HepG2 (cell line): ENCODE results near the gene SEBOX. TPM values are rescaled to one million over a fixed set of nuclear protein-coding genes. Genes with fewer than 3 reads are reported as not detected.

Experiments used
- ATAC-seq: fragments of 200-7000 bp; cut with Tn5 transposase; 3 replicates; pipeline ENCODE4 v1.9.1; 2020; ENCODE audit warnings: mild to moderate bottlenecking, moderate library complexity
- BruUV-seq: library from RNA; stranded (reverse); fragments of 400-500 nt; replicated peaks from 2 replicates; lab custom pipeline; 2021; lab: Mats Ljungman, UMichigan
- CTCF ChIA-PET: fragments of 300-600 bp; formaldehyde crosslinking; extraction: SDS; loops from one replicate; lab custom pipeline; 2021; ENCODE audit warnings: low total read pairs, inconsistent platforms, low intra/inter-chr PET ratio; lab: Yijun Ruan, JAX
- POLR2A ChIA-PET: fragments of 350-600 bp; sonication (Branson Sonifier 250); formaldehyde crosslinking; loops from one replicate; lab custom pipeline; 2020; ENCODE audit warnings: antibody characterized with exemption, inconsistent platforms; lab: Yijun Ruan, JAX
- DNase-seq: peaks from one replicate; pipeline ENCODE4 v3.0.0-alpha.2; 2015; ENCODE audit warnings: low spot score
- FAIRE-seq: peaks from 3 replicates; lab custom pipeline; 2011; peaks lifted over from hg19 to GRCh38; lab: Jason Lieb, UNC
- H2AFZ ChIP-seq: one replicate; pipeline ENCODE4 v1.6.1; 2011; ENCODE audit warnings: low read length, inconsistent platforms
- H3K27ac ChIP-seq: fragments of 300-600 bp; 3 replicates; pipeline ENCODE4 v1.8.0; 2011; ENCODE audit warnings: mixed run types, mild to moderate bottlenecking, mixed read lengths, low read length, inconsistent platforms; ENCODE audit not compliant: insufficient read depth; ENCODE audit errors: extremely low read length
- H3K27me3 ChIP-seq, 2 experiments: fragments of 200-600 bp in 1 of 2; 2 replicates in 1 of 2; 3 replicates in 1 of 2; pipeline versions ENCODE4 v1.6.0 to v1.8.0; 2011; ENCODE audit warnings: low read length in 2 of 2, mild to moderate bottlenecking in 2 of 2, moderate library complexity in 2 of 2, inconsistent platforms in 1 of 2; ENCODE audit not compliant: insufficient read depth in 2 of 2, control insufficient read depth in 1 of 2
- H3K36me3 ChIP-seq, 2 experiments: fragments of 200-600 bp in 1 of 2; replicated peaks in 1 of 2; 2 replicates in 1 of 2; 3 replicates in 1 of 2; pipeline versions ENCODE4 v1.5.1 to v1.8.0; 2011; ENCODE audit warnings: low read length in 2 of 2, inconsistent platforms in 1 of 2; ENCODE audit not compliant: insufficient read depth in 2 of 2, control insufficient read depth in 1 of 2
- H3K4me1 ChIP-seq: 2 replicates; pipeline ENCODE4 v1.5.1; 2012; ENCODE audit warnings: low read length, inconsistent platforms; ENCODE audit not compliant: insufficient read depth
- H3K4me2 ChIP-seq: 2 replicates; pipeline ENCODE4 v1.6.0; 2011; ENCODE audit warnings: low read depth, low read length, inconsistent platforms
- H3K4me3 ChIP-seq, 3 experiments: fragments of 200-600 bp in 1 of 3; sonication (generic), shearing (Covaris generic) in 1 of 3; replicated peaks in 1 of 3; 2 replicates each; pipeline ENCODE4 v1.5.1; 2011 to 2016; ENCODE audit warnings: low read length in 3 of 3, inconsistent platforms in 2 of 3, low read depth in 2 of 3, mild to moderate bottlenecking in 2 of 3, control low read depth in 1 of 3, mixed read lengths in 1 of 3; ENCODE audit not compliant: insufficient read depth in 1 of 3
- H3K79me2 ChIP-seq: one replicate; pipeline ENCODE4 v1.6.1; 2011; ENCODE audit warnings: low read length, inconsistent platforms; ENCODE audit not compliant: insufficient read depth
- H3K9ac ChIP-seq: 2 replicates; pipeline ENCODE4 v1.6.0; 2011; ENCODE audit warnings: mild to moderate bottlenecking, low read depth, low read length, inconsistent platforms; ENCODE audit not compliant: insufficient read depth
- H3K9me3 ChIP-seq: 2 replicates; pipeline ENCODE4 v1.5.1; 2012; ENCODE audit warnings: mild to moderate bottlenecking, low read length
- H4K20me1 ChIP-seq: 2 replicates; pipeline ENCODE4 v1.6.0; 2011; ENCODE audit warnings: inconsistent platforms, mild to moderate bottlenecking, low read length, moderate library complexity; ENCODE audit not compliant: insufficient read depth
- ARID2 ChIP-seq: sonication (generic); formaldehyde crosslinking; IDR thresholded peaks from 2 replicates; pipeline ENCODE4 v1.8.1; 2022; ENCODE audit warnings: mild to moderate bottlenecking, missing genetic modification reagents, borderline replicate concordance
- ATF4 ChIP-seq, 2 experiments: fragments of 450-650 bp in 1 of 2; sonication (generic) in 1 of 2; formaldehyde crosslinking; IDR thresholded peaks; 2 replicates each; pipeline versions ENCODE4 v1.5.0 to v1.8.0; 2020 to 2022; ENCODE audit warnings: mild to moderate bottlenecking in 1 of 2, missing genetic modification reagents in 1 of 2
- BORCS8-MEF2B ChIP-seq: sonication (generic); formaldehyde crosslinking; IDR thresholded peaks from 2 replicates; pipeline ENCODE4 v1.8.0; 2022; ENCODE audit warnings: mild to moderate bottlenecking, missing genetic modification reagents
- ELF1 ChIP-seq: sonication (generic); formaldehyde crosslinking; IDR thresholded peaks from 2 replicates; pipeline ENCODE4 v1.4.0; 2020; ENCODE audit warnings: missing genetic modification reagents
- JUNB ChIP-seq: sonication (generic); formaldehyde crosslinking; IDR thresholded peaks from 2 replicates; pipeline ENCODE4 v1.8.0; 2022; ENCODE audit warnings: missing genetic modification reagents, mild to moderate bottlenecking, borderline replicate concordance
- MYNN ChIP-seq: sonication (generic); formaldehyde crosslinking; IDR thresholded peaks from 2 replicates; pipeline ENCODE4 v1.4.0; 2020; ENCODE audit warnings: mild to moderate bottlenecking, low read depth, missing genetic modification reagents
- NKX3-1 ChIP-seq: sonication (generic); formaldehyde crosslinking; IDR thresholded peaks from 2 replicates; pipeline ENCODE4 v1.5.0; 2020; ENCODE audit warnings: missing genetic modification reagents
- TRIM24 ChIP-seq: sonication (generic); formaldehyde crosslinking; IDR thresholded peaks from 2 replicates; pipeline ENCODE4 v1.8.0; 2022; ENCODE audit warnings: mild to moderate bottlenecking, missing genetic modification reagents
- ZBTB44 ChIP-seq: sonication (generic); formaldehyde crosslinking; IDR thresholded peaks from 2 replicates; pipeline ENCODE4 v1.4.0; 2020; ENCODE audit warnings: missing genetic modification reagents
- ZNF335 ChIP-seq: sonication (generic); formaldehyde crosslinking; IDR thresholded peaks from 2 replicates; pipeline ENCODE4 v1.4.0; 2020; ENCODE audit warnings: missing genetic modification reagents
- ZNF407 ChIP-seq: sonication (generic); formaldehyde crosslinking; IDR thresholded peaks from one replicate; pipeline ENCODE4 v1.5.1; 2020; ENCODE audit warnings: mild to moderate bottlenecking, missing genetic modification reagents; ENCODE audit errors: not compliant biosample characterization
- ZNF773 ChIP-seq: sonication (generic); formaldehyde crosslinking; IDR thresholded peaks from 2 replicates; pipeline ENCODE4 v1.4.0; 2020; ENCODE audit warnings: missing genetic modification reagents, borderline replicate concordance
- WGBS: methylation state at CpG from one replicate; pipeline ENCODE4 v1.1.6; 2017; ENCODE audit warnings: low lambda C conversion rate; 5-methylcytosine and 5-hydroxymethylcytosine counted together
- in situ Hi-C: cut with HindIII; loops from 2 replicates; pipeline ENCODE4 v1.10.0; 2017; ENCODE audit warnings: low pct_unique_long_range_greater_than_20kb; ENCODE audit not compliant: extremely low pct_ligation_motif_present
- intact Hi-C: fragments of 100-400 bp; cut with micrococcal nuclease; formaldehyde crosslinking; loops from one replicate; pipeline ENCODE4 v1.10.0; 2022; ENCODE audit not compliant: unreplicated experiment
- polyA plus RNA-seq, 8 experiments: library from polyadenylated mRNA; depleted of rRNA in 3 of 8; stranded (reverse) in 7 of 8; unstranded in 1 of 8; fragments of >200 nt; fragmentation: Illumina TruSeq in 4 of 8; extraction: Trizol in 4 of 8; gene quantifications; 2 replicates each; pipeline versions ENCODE4 v1.2.1 to v1.2.3, GENCODE V29; 2011 to 2016; ENCODE audit warnings: low read depth in 4 of 8, missing spikeins in 1 of 8, mixed read lengths in 1 of 8; ENCODE audit not compliant: insufficient read depth in 1 of 8
- total RNA-seq, 5 experiments: library from RNA; depleted of rRNA; stranded (reverse); fragments of >200 nt; fragmentation: Illumina TruSeq; extraction: Trizol; gene quantifications; 2 replicates each; pipeline ENCODE4 v1.2.3, GENCODE V29; 2016; ENCODE audit warnings: low read depth in 1 of 5

SEBOX gene
- total and polyA plus RNA-seq, 2 of the 13 experiments (the other 11 are each of a cell fraction or from before 2014, with no cell fraction given): not detected

GRCh38 chr17:28398280-28398981, 33.4 kb upstream of the SEBOX start:
- in situ Hi-C loops (no loop called here), intact Hi-C loops (no loop called here)
- Histone ChIP-seq H3K4me3 (no peak overlapping the region), H3K36me3 (peaks cover 13 to 30% of the 10 kb centered on the region in 2 experiments), H3K27me3 (no peaks in the 10 kb centered on the region), H4K20me1 (no peaks in the 10 kb centered on the region), H3K9me3 (no peaks in the 10 kb centered on the region), H3K9ac (no peak overlapping the region), H3K27ac (peak overlapping the region; percentile 31), H2AFZ (no peak overlapping the region), H3K4me2 (peak overlapping the region; percentile 38), H3K4me1 (peaks cover 40% of the 10 kb centered on the region), H3K79me2 (no peaks in the 10 kb centered on the region)
- peak; percentile 73 for ATAC-seq
- FAIRE-seq: peak; percentile 53
- ChIA-PET POLR2A (interaction anchor here (0.9 to 4.8 kb wide), 10 partner anchors 8 to 153 kb away, joined by 3 to 33 read pairs (median 6); partner anchors contain the start of genes POLDIP2, SARM1, SEBOX and SLC46A1), CTCF (no interaction called here)
- WGBS: 60% methylated on average over 4 of the region's 6 CpGs
- TSS peak; percentile 0 for BruUV-seq
- DNase-seq: peak; percentile 8
- TF ChIP-seq ZBTB44: no peak
- no peak for TF ChIP-seq ZNF407
- no peak for TF ChIP-seq MYNN (CRISPR knock-in tag)
- no peak for TF ChIP-seq ZNF773 (CRISPR knock-in tag)
- TF ChIP-seq TRIM24 (CRISPR knock-in tag): no peak
- TF ChIP-seq BORCS8-MEF2B (CRISPR knock-in tag): 0 out of 2 replicates have a peak, but pooled peaks have one; percentile 24
- TF ChIP-seq ELF1 (CRISPR knock-in tag): no peak
- TF ChIP-seq JUNB: no peak
- no peak for TF ChIP-seq ATF4 (CRISPR knock-in tag; IDR thresholded peaks at IDR 0.05)
- no peak for TF ChIP-seq ZNF335 (CRISPR knock-in tag)
- no peak for TF ChIP-seq ARID2 (CRISPR knock-in tag)
- TF ChIP-seq NKX3-1 (CRISPR knock-in tag): no peak
